Measurements from ENCODE around the gene TREH. TPM values are rescaled to one million over a fixed set of nuclear protein-coding genes. Genes with fewer than 3 reads are reported as not detected.
"Not testable (repeated sequence)": the region's sequence is repeated elsewhere in the genome, so short reads cannot be mapped to it uniquely, and the experiment has no call there.

TREH gene
- total RNA-seq, 1 donor from 2014 or later = not detected

DNA sequence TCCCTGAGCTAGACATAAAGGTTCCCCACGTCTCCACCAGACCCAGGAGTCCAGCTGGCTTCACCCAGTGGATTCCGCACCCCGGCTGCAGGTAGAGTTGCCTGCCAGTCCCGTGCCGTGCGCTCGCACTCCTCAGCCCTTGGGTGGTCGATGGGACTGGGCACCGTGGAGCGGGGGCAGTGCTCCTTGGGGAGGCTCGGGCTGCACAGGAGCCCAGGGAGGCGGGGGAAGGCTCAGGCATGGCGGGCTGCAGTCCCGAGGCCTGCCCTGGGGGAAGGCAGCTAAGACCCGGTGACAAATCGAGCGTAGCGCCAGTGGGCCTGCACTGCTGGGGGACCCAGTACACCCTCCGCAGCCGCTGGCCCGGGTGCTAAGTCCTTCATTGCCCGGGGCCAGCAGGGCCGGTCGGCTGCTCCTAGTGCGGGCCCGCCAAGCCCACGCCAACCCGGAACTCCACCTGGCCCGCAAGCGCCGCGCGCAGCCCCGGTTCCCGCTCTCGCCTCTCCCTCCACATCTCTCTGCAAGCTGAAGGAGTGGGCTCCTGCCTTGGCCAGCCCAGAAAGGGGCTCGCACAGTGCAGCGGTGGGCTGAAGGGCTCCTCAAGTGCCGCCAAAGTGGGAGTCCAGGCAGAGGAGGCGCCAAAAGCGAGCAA, 9.5 kb upstream of the TREH start:
- H3K4me3 Mint-ChIP-seq (ENCODE audit: unreplicated experiment) = no peak overlapping the region
- DNase-seq = peak; percentile 31
- H3K4me1 Mint-ChIP-seq (ENCODE audit: low read depth, unreplicated experiment) = peaks cover 3% of the 10 kb centered on the region
- no peak overlapping the region for H3K27ac Mint-ChIP-seq (ENCODE audit: unreplicated experiment)
- peaks cover 17% of the 10 kb centered on the region for H3K27me3 Mint-ChIP-seq (ENCODE audit: unreplicated experiment)
- no peaks in the 10 kb centered on the region for H3K36me3 Mint-ChIP-seq (ENCODE audit: unreplicated experiment)
- TF ChIP-seq, protein P1, sequence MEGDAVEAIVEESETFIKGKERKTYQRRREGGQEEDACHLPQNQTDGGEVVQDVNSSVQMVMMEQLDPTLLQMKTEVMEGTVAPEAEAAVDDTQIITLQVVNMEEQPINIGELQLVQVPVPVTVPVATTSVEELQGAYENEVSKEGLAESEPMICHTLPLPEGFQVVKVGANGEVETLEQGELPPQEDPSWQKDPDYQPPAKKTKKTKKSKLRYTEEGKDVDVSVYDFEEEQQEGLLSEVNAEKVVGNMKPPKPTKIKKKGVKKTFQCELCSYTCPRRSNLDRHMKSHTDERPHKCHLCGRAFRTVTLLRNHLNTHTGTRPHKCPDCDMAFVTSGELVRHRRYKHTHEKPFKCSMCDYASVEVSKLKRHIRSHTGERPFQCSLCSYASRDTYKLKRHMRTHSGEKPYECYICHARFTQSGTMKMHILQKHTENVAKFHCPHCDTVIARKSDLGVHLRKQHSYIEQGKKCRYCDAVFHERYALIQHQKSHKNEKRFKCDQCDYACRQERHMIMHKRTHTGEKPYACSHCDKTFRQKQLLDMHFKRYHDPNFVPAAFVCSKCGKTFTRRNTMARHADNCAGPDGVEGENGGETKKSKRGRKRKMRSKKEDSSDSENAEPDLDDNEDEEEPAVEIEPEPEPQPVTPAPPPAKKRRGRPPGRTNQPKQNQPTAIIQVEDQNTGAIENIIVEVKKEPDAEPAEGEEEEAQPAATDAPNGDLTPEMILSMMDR (IDR thresholded peaks at IDR 0.05; ENCODE audit: partially characterized antibody, unreplicated experiment) = no peak
- H3K9me3 Mint-ChIP-seq (ENCODE audit: unreplicated experiment) = peaks cover 9% of the 10 kb centered on the region

DNA sequence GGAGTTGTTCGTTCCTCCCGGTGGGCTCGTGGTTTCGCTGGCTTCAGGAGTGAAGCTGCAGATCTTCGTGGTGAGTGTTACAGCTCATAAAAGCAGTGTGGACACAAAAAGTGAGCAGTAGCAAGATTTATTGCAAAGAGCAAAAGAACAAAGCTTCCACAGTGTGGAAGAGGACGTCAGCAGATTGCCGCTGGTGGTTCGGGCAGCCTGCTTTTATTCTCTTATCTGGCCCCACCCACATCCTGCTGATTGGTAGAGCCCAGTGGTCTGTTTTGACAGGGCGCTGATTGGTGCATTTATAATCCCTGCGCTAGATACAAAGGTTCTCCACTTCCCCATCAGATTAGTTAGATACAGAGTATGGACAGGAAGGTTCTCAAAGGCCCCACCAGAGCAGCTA, 8.9 kb upstream of the TREH start:
- H3K36me3 Mint-ChIP-seq (ENCODE audit: unreplicated experiment); DNase-seq; H3K27ac Mint-ChIP-seq (ENCODE audit: unreplicated experiment); H3K4me3 Mint-ChIP-seq (ENCODE audit: unreplicated experiment); H3K4me1 Mint-ChIP-seq (ENCODE audit: low read depth, unreplicated experiment); H3K9me3 Mint-ChIP-seq (ENCODE audit: unreplicated experiment): not testable (repeated sequence)
- H3K27me3 Mint-ChIP-seq (ENCODE audit: unreplicated experiment) = peaks cover 17% of the 10 kb centered on the region

DNA sequence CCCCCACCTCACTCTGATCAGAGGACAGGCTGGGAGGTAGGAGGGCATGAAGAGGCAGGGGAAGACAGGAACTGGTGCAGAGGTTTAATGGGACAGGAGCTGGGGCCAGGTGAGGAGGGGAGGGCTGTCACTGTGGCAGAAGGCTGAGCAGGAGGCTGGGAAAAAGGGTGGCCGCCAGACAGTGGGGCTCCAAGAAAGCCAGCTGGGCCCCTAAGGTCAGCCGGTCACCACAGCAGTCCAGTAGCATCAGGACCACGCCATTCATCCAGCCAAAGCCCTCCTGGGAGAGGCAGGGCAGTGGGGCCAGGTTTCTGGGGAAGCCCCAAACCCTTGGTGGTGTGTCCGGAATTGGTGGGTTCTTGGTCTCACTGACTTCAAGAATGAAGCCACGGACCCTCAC, 8.5 kb upstream of the TREH start:
- H3K27ac Mint-ChIP-seq (ENCODE audit: unreplicated experiment) = no peak overlapping the region
- H3K9me3 Mint-ChIP-seq (ENCODE audit: unreplicated experiment) = peaks cover 9% of the 10 kb centered on the region
- H3K27me3 Mint-ChIP-seq (ENCODE audit: unreplicated experiment) = peaks cover 13% of the 10 kb centered on the region
- H3K4me3 Mint-ChIP-seq (ENCODE audit: unreplicated experiment) = no peak overlapping the region
- DNase-seq = no peak
- peaks cover 3% of the 10 kb centered on the region for H3K4me1 Mint-ChIP-seq (ENCODE audit: low read depth, unreplicated experiment)
- H3K36me3 Mint-ChIP-seq (ENCODE audit: unreplicated experiment) = no peaks in the 10 kb centered on the region
- TF ChIP-seq, protein P1 (IDR thresholded peaks at IDR 0.05; ENCODE audit: partially characterized antibody, unreplicated experiment) = no peak

DNA sequence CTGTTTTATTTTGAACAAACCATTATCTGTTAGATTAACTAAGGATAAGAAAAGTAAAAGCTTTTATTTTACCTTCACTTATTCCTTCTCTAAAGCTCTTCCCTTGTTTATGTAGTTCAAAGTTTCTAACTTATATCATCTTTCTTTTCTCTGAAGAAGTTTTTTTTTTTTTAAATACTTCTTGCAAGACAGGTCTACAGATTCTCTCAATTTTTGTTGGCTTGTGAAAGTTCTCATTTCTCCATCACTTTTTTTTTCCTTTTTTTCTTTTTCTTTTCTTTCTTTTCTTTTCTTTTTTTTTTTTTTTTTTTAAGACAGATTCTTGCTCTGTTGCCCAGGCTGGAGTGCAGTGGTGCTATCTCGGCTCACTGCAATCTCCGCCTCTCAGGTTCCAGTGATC, 4.7 kb upstream of the TREH start:
- H3K27me3 Mint-ChIP-seq (ENCODE audit: unreplicated experiment) = peaks cover 4% of the 10 kb centered on the region
- H3K4me3 Mint-ChIP-seq (ENCODE audit: unreplicated experiment) = no peak overlapping the region
- TF ChIP-seq, protein P1 (IDR thresholded peaks at IDR 0.05; ENCODE audit: partially characterized antibody, unreplicated experiment) = no peak
- H3K9me3 Mint-ChIP-seq (ENCODE audit: unreplicated experiment) = peaks cover 6% of the 10 kb centered on the region
- no peaks in the 10 kb centered on the region for H3K36me3 Mint-ChIP-seq (ENCODE audit: unreplicated experiment)
- H3K27ac Mint-ChIP-seq (ENCODE audit: unreplicated experiment) = no peak overlapping the region
- no peak for DNase-seq
- no peaks in the 10 kb centered on the region for H3K4me1 Mint-ChIP-seq (ENCODE audit: low read depth, unreplicated experiment)

DNA sequence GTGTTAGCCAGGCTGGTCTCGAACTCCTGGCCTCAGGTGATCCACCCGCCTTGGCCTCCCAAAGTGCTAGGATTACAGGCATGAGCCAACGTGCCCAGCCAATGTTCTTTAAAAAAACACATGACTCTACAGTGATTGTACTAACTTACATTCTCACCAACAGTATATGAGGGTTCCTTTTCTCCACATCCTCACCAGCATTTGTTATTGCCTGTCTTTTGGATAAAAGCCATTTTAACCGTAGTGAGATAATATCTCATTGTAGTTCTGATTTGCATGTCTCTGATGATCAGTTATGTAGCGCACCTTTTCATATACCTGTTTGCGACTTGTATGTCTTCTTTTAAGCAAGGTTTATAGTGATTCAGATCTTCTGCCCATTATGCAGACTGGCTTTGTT, 3.5 kb upstream of the TREH start:
- H3K27me3 Mint-ChIP-seq (ENCODE audit: unreplicated experiment); H3K36me3 Mint-ChIP-seq (ENCODE audit: unreplicated experiment); H3K27ac Mint-ChIP-seq (ENCODE audit: unreplicated experiment); H3K4me3 Mint-ChIP-seq (ENCODE audit: unreplicated experiment); H3K9me3 Mint-ChIP-seq (ENCODE audit: unreplicated experiment); H3K4me1 Mint-ChIP-seq (ENCODE audit: low read depth, unreplicated experiment); DNase-seq: not testable (repeated sequence)

DNA sequence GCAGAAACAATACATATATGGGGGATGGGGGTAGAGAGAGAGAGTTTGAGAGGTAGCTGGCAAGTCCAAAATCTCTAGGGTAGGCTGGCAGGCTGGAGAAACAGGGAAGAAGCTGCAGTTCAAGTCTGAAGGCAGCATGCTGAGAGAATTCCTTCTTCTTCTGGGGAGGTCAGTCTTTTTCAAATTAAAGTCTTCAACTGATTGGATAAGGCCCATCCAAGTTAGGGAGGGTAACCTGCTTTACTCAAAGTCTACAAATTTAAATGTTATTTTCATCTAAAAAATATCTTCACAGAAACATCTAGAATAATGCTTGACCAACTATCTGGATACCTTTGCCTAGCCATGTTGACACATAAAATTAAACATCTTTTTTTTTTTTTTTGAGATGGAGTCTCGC, 2.9 kb upstream of the TREH start:
- Mint-ChIP-seq H3K4me3 (ENCODE audit: unreplicated experiment) (no peak overlapping the region), H3K4me1 (ENCODE audit: low read depth, unreplicated experiment) (no peaks in the 10 kb centered on the region), H3K36me3 (ENCODE audit: unreplicated experiment) (no peaks in the 10 kb centered on the region), H3K9me3 (ENCODE audit: unreplicated experiment) (peaks cover 2% of the 10 kb centered on the region), H3K27ac (ENCODE audit: unreplicated experiment) (no peak overlapping the region), H3K27me3 (ENCODE audit: unreplicated experiment) (peaks cover 3% of the 10 kb centered on the region)
- DNase-seq = no peak
- TF ChIP-seq, protein P1 (IDR thresholded peaks at IDR 0.05; ENCODE audit: partially characterized antibody, unreplicated experiment) = no peak

DNA sequence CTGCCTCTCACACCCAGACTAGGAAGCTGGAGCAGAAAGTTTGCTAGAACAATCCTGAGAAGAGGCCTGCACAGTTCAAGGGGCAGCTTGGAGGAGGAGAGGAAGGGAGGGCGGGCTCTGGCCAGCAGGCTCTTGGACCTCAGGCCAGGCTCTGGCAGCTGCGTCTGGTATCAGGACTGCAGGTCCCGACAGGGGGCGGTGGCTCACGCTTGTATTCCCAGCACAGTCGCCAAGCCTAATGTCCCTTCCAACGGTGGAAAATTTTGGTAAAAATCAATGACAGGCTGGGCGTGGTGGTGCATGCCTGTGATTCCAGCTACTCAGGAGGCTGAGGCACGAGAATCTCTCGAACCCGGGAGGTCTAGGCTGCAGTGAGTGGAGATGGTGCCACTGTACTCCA, 542 bp downstream of the TREH start:
- not testable (repeated sequence) for H3K36me3 Mint-ChIP-seq (ENCODE audit: unreplicated experiment); H3K27ac Mint-ChIP-seq (ENCODE audit: unreplicated experiment); DNase-seq; H3K4me1 Mint-ChIP-seq (ENCODE audit: low read depth, unreplicated experiment); H3K9me3 Mint-ChIP-seq (ENCODE audit: unreplicated experiment); H3K27me3 Mint-ChIP-seq (ENCODE audit: unreplicated experiment); H3K4me3 Mint-ChIP-seq (ENCODE audit: unreplicated experiment)

Data from glutamatergic neuron (in vitro differentiated cells).